HEK293T (cell line): ENCODE results near the gene FARSA.
"Not testable (repeated sequence)": the region's sequence is repeated elsewhere in the genome, so short reads cannot be mapped to it uniquely, and the experiment has no call there.

Experiments used
- CTCF ChIA-PET: fragments of 350-600 bp; formaldehyde crosslinking; extraction: SDS; loops from one replicate; lab custom pipeline; 2021; ENCODE audit warnings: antibody characterized with exemption, inconsistent platforms; lab: Yijun Ruan, JAX
- POLR2A ChIA-PET: fragments of 350-600 bp; formaldehyde crosslinking; extraction: SDS; loops from one replicate; lab custom pipeline; 2020; ENCODE audit warnings: antibody characterized with exemption, inconsistent platforms; lab: Yijun Ruan, JAX
- DNase-seq: peaks from one replicate; pipeline ENCODE4 v3.0.0; 2012; ENCODE audit warnings: mixed read lengths; ENCODE audit errors: extremely low spot score
- ARNT ChIP-seq: fragments of 450-650 bp; IDR thresholded peaks from 2 replicates; pipeline ENCODE4 v1.6.1; 2017; ENCODE audit warnings: mild to moderate bottlenecking
- BHLHE40 ChIP-seq: fragments of 450-650 bp; IDR thresholded peaks from 2 replicates; pipeline ENCODE4 v1.6.1; 2016; ENCODE audit warnings: mild to moderate bottlenecking, moderate library complexity, borderline replicate concordance
- CTBP1 ChIP-seq: fragments of 450-650 bp; IDR thresholded peaks from 2 replicates; pipeline ENCODE4 v1.6.1; 2016; ENCODE audit warnings: borderline replicate concordance
- ELF4 ChIP-seq: fragments of 450-650 bp; IDR thresholded peaks from 2 replicates; pipeline ENCODE4 v1.6.1; 2017; ENCODE audit warnings: antibody characterized with exemption
- FOXA1 ChIP-seq: fragments of 450-650 bp; IDR thresholded peaks from 2 replicates; pipeline ENCODE4 v1.6.1; 2016; ENCODE audit warnings: mild to moderate bottlenecking
- FOXK2 ChIP-seq: fragments of 450-650 bp; IDR thresholded peaks from 2 replicates; pipeline ENCODE4 v1.6.1; 2016; ENCODE audit warnings: mild to moderate bottlenecking
- FOXM1 ChIP-seq: fragments of 450-650 bp; IDR thresholded peaks from 2 replicates; pipeline ENCODE4 v1.6.1; 2017; ENCODE audit warnings: mild to moderate bottlenecking, borderline replicate concordance
- HDGF ChIP-seq: fragments of 450-650 bp; IDR thresholded peaks from 2 replicates; pipeline ENCODE4 v1.6.1; 2017; ENCODE audit warnings: antibody characterized with exemption, borderline replicate concordance
- L3MBTL2 ChIP-seq: fragments of 450-650 bp; conservative IDR thresholded peaks from 2 replicates; pipeline ENCODE4 v1.6.1; 2016; ENCODE audit warnings: mild to moderate bottlenecking
- LEF1 ChIP-seq: fragments of 450-650 bp; IDR thresholded peaks from 2 replicates; pipeline ENCODE4 v1.6.1; 2017; ENCODE audit warnings: mild to moderate bottlenecking, borderline replicate concordance
- NFRKB ChIP-seq: fragments of 450-650 bp; IDR thresholded peaks from 2 replicates; pipeline ENCODE4 v1.6.1; 2016; ENCODE audit warnings: mild to moderate bottlenecking, moderate library complexity
- SP1 ChIP-seq: fragments of 450-650 bp; IDR thresholded peaks from 2 replicates; pipeline ENCODE4 v1.6.1; 2017
- SUZ12 ChIP-seq: fragments of 450-650 bp; IDR thresholded peaks from 2 replicates; pipeline ENCODE4 v1.6.1; 2016; ENCODE audit warnings: mild to moderate bottlenecking
- TARDBP ChIP-seq: fragments of 450-650 bp; IDR thresholded peaks from 2 replicates; pipeline ENCODE4 v1.6.1; 2016
- ZNF384 ChIP-seq: fragments of 450-650 bp; IDR thresholded peaks from 2 replicates; pipeline ENCODE4 v1.6.1; 2016
- TF ChIP-seq, protein P1 (sequence below): fragments of 450-650 bp; IDR thresholded peaks from 2 replicates; pipeline ENCODE4 v1.6.1; 2016

Gene FARSA

GRCh38 chr19:12954612-12954962 lies 21.1 kb upstream of the FARSA start:
- TF ChIP-seq FOXA1 (no peak), SUZ12 (no peak), L3MBTL2 (no peak), ARNT (no peak), ZNF384 (no peak), FOXK2 (no peak), HDGF (no peak), CTBP1 (no peak), LEF1 (no peak), BHLHE40 (no peak), NFRKB (no peak), FOXM1 (no peak), SP1 (no peak), TARDBP (no peak), ELF4 (no peak)
- TF ChIP-seq, protein P1, sequence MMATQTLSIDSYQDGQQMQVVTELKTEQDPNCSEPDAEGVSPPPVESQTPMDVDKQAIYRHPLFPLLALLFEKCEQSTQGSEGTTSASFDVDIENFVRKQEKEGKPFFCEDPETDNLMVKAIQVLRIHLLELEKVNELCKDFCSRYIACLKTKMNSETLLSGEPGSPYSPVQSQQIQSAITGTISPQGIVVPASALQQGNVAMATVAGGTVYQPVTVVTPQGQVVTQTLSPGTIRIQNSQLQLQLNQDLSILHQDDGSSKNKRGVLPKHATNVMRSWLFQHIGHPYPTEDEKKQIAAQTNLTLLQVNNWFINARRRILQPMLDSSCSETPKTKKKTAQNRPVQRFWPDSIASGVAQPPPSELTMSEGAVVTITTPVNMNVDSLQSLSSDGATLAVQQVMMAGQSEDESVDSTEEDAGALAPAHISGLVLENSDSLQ = no peak
- ChIA-PET CTCF (interaction anchor here (0.6 to 4.0 kb wide), 2 partner anchors 11 to 40 kb away, joined by 3 to 21 read pairs; no protein-coding TSS in a partner anchor), POLR2A (interaction anchor here (0.8 to 3.2 kb wide), 5 partner anchors 8 to 213 kb away, joined by 3 to 15 read pairs (median 11); partner anchors contain the start of genes CALR and RAD23A)
- no peak for DNase-seq

DNA sequence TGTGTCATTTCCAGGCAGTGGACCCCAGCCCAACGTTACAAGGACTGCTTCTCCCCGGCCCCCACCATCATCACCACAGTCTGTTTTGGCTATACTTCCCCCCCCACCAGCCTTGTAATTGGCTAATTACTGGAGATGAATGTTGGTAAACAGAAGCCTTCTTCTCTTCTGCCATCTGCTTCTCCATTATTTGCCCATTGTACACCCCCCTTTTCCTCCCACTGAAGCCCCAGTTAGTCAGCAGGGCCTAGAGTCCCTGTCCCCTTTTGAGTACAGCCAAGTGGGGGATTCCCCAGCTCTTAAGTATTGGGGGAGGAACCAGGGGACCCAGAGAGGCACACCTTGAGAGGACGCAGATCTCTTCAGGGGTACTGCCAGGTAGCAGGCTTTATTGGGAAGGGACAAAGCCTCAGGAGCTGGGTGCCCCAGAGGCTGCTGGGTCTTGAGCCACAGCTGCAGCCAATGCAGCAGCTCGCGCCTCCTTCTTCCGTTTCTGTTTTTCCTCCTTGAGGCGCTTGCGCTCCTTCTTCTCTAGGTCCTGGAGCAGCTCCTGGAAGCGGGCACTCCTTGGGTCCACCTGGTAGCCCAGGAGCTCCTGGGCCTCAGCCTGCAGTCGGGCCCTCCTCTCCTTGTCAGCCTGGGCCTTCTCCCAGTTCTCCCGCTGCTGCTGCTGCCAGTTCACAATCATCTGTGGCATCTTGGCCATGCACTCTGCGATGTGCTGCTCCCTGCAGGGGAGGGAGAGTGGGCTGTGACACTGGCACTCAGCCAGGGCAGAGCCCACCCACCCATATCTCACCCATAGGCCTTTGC lies 20.5 kb upstream of the FARSA start:
- POLR2A ChIA-PET = interaction anchor here (1.1 to 3.2 kb wide), 5 partner anchors 8 to 199 kb away, joined by 3 to 15 read pairs (median 11); partner anchors contain the start of genes CALR, FARSA and RAD23A
- DNase-seq = no peak
- TF ChIP-seq LEF1 (no peak), BHLHE40 (no peak), ELF4 (no peak), FOXA1 (no peak), NFRKB (no peak), L3MBTL2 (no peak), SUZ12 (no peak), ARNT (no peak)
- CTCF ChIA-PET = interaction anchor here (0.6 to 4.0 kb wide), 2 partner anchors 11 to 40 kb away, joined by 3 to 21 read pairs; no protein-coding TSS in a partner anchor

- POLR2A ChIA-PET = interaction anchor here (1.1 to 2.2 kb wide), 4 partner anchors 16 to 200 kb away, joined by 3 to 11 read pairs (median 4); partner anchors contain the start of genes CALR, FARSA and GCDH
- CTCF ChIA-PET = interaction anchor here (1.2 to 4.0 kb wide), 2 partner anchors 12 to 80 kb away, joined by 3 to 21 read pairs; no protein-coding TSS in a partner anchor
- TF ChIP-seq BHLHE40 (no peak), CTBP1 (no peak), FOXM1 (no peak), L3MBTL2 (no peak), ELF4 (no peak), TARDBP (no peak), ZNF384 (no peak), FOXK2 (no peak), HDGF (no peak), ARNT (no peak), SP1 (no peak), FOXA1 (no peak)
- TF ChIP-seq, protein P1 = no peak
- no peak for DNase-seq
Observed at GRCh38 chr19:12953138-12953798, 19.8 kb upstream of the FARSA start.

GRCh38 chr19:12952488-12953137 lies 19.1 kb upstream of the FARSA start:
- POLR2A ChIA-PET = interaction anchor here (1.1 to 2.2 kb wide), 4 partner anchors 15 to 200 kb away, joined by 3 to 11 read pairs (median 4); partner anchors contain the start of genes CALR, FARSA and GCDH

DNA sequence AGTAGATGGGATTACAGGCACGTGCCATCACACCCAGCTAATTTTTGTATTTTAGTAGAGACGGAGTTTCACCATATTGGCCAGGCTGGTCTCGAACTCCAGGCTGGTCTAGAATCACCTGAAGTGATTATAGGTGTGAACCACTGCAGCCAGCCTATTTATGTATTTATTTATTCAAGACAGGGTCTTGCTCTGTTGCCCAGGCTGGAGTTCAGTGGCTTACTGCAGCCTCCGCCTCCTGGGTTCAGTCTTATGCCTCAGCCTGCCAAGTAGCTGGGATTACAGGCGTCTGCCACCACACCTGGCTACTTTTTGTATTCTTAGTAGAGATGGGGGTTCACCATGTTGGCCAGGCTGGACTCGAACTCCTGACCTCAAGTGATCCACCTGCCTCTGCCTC lies 18.5 kb upstream of the FARSA start:
- CTCF ChIA-PET = interaction anchor here (0.7 to 1.7 kb wide), 3 partner anchors 13 to 82 kb away, joined by 3 to 6 read pairs (median 3); no protein-coding TSS in a partner anchor
- DNase-seq, POLR2A ChIA-PET: not testable (repeated sequence)

More at GRCh38 chr19:12952488-12953137, 19.1 kb upstream of the FARSA start:
- no peak for DNase-seq
- TF ChIP-seq SUZ12 (no peak), ELF4 (no peak), FOXA1 (no peak), CTBP1 (no peak), NFRKB (no peak)
- CTCF ChIA-PET = interaction anchor here (0.7 to 1.2 kb wide), 2 partner anchors 54 to 81 kb away, joined by 3 read pairs; no protein-coding TSS in a partner anchor
